Measurements from ENCODE around the gene CHL1. TPM values are rescaled to one million over a fixed set of nuclear protein-coding genes. Genes with fewer than 3 reads are reported as not detected.
A peak's percentile ranks its signal among the peaks of the same experiment; 100 is the strongest.
"Not testable (repeated sequence)": the region's sequence is repeated elsewhere in the genome, so short reads cannot be mapped to it uniquely, and the experiment has no call there.

The CHL1 gene
- polyA plus RNA-seq, 3 donors from 2014 or later: not detected

DNA sequence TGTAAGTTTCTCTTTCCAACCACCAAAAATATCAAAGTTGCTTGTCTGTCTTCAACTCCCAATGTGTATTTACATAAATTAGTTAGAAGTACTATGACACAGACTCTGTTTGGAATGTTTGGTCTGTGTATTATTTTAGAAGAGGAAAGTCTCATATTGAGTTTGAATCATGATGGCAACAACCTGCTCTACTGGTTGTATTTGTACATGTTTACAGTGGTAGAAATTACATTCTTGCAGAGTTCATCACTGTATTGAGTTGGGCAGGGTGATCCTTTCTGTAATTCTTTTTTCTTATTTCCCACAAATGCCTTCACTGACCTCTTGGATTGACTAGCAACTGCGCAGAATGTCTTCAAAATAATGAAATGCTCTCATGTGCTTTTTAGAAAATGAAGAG, 149.6 kb downstream of the CHL1 start:
- DNase-seq: no peak
- H3K36me3 Mint-ChIP-seq: no peaks in the 10 kb centered on the region
- H3K9me3 Mint-ChIP-seq: peaks cover 0 to 27% (median 3%) of the 10 kb centered on the region in 6 donors
- no peaks in the 10 kb centered on the region for H3K4me1 Mint-ChIP-seq
- H3K27ac Mint-ChIP-seq: no peak overlapping the region
- H3K27me3 Mint-ChIP-seq (ENCODE audit: low read depth in 3 of 3): peaks cover 0 to 2% (median 0%) of the 10 kb centered on the region in 3 donors
- H3K4me3 Mint-ChIP-seq: no peak overlapping the region

DNA sequence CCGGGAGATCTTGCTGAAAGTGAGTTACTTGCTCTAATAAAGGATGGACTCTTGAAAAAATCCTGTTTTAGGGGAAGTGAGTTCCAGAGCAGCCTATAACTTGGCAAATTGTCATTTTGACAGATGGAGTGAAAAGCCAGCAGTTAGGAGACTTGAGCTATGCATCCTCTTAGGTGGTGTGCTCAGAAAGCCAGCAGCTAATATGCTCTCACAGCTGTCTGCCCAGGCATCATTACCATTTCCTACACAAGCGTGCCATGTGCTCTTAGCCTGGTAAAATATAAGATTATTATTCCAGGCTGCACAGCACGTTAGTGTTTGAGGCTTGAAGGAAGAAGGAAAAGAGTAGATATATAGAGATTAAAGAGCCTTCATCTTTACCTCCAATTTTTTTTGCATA, 151.0 kb downstream of the CHL1 start:
- H3K4me1 Mint-ChIP-seq: no peaks in the 10 kb centered on the region
- DNase-seq: no peak
- H3K9me3 Mint-ChIP-seq: peaks cover 0 to 23% (median 2%) of the 10 kb centered on the region in 6 donors
- H3K27ac Mint-ChIP-seq: no peak overlapping the region
- peaks cover 0 to 2% (median 0%) of the 10 kb centered on the region in 3 donors for H3K27me3 Mint-ChIP-seq (ENCODE audit: low read depth in 3 of 3)
- H3K36me3 Mint-ChIP-seq: no peaks in the 10 kb centered on the region
- no peak overlapping the region for H3K4me3 Mint-ChIP-seq

DNA sequence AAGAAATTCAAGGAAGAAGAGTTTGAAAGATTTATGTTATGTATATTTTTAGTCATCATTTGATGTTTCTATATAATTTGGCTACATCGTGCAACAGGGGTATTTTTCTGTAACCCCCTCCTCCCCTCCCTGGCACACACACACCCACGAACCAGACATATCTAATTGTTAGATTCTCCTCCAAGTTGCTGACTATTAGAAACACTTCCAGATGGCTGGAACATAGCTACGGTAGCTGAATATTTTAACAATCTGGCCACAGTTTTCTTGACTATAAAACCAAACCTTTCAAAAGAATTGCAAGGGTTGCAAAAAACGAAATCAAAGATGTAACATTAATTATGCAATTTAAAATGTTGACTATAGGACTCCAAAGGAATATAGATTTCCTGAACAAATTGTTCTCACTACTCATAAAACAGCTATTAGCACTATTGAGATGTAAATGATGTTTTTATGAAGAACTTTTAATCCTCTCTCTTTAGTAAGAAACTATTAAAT, 154.4 kb downstream of the CHL1 start:
- Mint-ChIP-seq H3K4me1 (no peaks in the 10 kb centered on the region), H3K9me3 (peaks cover 1 to 23% (median 2%) of the 10 kb centered on the region in 6 donors), H3K27me3 (ENCODE audit: low read depth in 3 of 3) (peaks cover 2% of the 10 kb centered on the region in 3 donors), H3K4me3 (no peak overlapping the region), H3K36me3 (no peaks in the 10 kb centered on the region), H3K27ac (no peak overlapping the region)
- DNase-seq: no peak

DNA sequence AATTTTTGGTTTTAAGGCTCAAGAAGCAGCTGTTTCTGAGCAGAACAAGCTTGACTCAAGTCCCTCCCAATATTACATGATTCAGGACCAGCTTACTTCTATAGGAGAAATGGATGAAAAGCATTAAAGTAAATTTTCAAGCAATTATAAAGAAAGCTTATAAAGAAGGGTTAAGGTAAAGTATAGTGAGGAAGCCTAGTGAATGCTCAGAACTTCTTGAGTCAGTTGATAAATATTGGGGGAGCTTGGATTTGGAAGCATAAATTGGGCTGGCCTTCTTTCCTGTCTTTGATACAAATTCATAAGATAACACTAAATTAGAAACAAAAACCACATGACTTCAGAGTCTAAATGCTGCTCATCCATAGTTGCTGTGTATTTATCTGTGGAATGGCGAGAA, 156.0 kb downstream of the CHL1 start:
- Mint-ChIP-seq H3K4me3 (no peak overlapping the region), H3K36me3 (peaks cover 0 to 4% (median 0%) of the 10 kb centered on the region in 3 donors), H3K27me3 (ENCODE audit: low read depth in 3 of 3) (peaks cover 0 to 2% (median 2%) of the 10 kb centered on the region in 3 donors), H3K9me3 (peaks cover 2 to 27% (median 4%) of the 10 kb centered on the region in 6 donors), H3K27ac (no peak overlapping the region), H3K4me1 (no peaks in the 10 kb centered on the region)
- DNase-seq: no peak

DNA sequence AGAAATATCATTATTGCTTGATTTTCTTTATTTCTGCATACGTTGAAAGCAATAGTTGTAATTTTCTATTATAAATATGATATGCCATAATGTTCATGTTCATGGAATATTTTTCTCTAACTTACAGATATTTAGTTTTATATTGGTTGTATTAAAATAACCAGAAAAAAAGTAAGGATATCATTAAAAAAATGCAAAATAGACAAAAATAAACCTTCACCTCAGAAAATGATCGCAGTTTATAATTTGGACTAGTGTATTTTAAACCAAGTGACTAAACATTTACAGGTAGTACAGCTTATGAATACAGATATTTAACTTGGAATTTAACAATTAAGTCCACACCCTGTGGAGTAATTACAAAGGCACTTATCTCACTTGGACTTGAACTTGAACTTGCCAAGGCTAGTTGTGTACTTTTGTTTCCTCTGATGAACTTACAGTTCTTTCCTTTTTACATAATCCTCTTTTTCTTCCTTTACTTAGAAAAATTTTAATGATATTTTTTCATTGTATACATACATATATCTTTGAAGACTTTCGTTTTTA, 156.7 kb downstream of the CHL1 start:
- Mint-ChIP-seq H3K4me3 (no peak overlapping the region), H3K27me3 (ENCODE audit: low read depth in 3 of 3) (peaks cover 0 to 2% (median 2%) of the 10 kb centered on the region in 3 donors), H3K4me1 (no peaks in the 10 kb centered on the region), H3K9me3 (peaks cover 2 to 20% (median 4%) of the 10 kb centered on the region in 6 donors), H3K36me3 (peaks cover 0 to 4% (median 0%) of the 10 kb centered on the region in 3 donors), H3K27ac (no peak overlapping the region)
- no peak for DNase-seq

DNA sequence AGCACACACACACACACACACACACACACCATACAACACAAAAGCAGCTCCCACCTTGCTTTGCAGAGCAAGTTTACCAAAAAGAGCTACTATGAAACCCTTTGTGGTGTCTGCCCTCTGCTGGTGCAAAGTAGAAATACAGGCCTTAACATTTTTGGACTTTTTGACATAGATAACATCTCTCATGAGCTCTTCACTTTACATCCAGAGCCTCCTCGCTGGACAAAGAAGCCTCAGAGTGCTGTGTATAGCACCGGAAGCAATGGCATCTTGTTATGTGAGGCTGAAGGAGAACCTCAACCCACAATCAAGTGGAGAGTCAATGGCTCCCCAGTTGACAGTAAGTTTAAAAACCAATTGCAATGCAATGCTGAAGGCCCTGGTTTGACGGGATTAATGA, 157.9 kb downstream of the CHL1 start:
- no peak overlapping the region for H3K27ac Mint-ChIP-seq
- peaks cover 0 to 4% (median 0%) of the 10 kb centered on the region in 3 donors for H3K36me3 Mint-ChIP-seq
- no peak overlapping the region for H3K4me3 Mint-ChIP-seq
- no peaks in the 10 kb centered on the region for H3K4me1 Mint-ChIP-seq
- peak in 1 of 3 donors; percentile 1 for DNase-seq
- H3K27me3 Mint-ChIP-seq (ENCODE audit: low read depth in 3 of 3): peaks cover 0 to 2% (median 2%) of the 10 kb centered on the region in 3 donors
- peaks cover 2 to 15% (median 4%) of the 10 kb centered on the region in 6 donors for H3K9me3 Mint-ChIP-seq

DNA sequence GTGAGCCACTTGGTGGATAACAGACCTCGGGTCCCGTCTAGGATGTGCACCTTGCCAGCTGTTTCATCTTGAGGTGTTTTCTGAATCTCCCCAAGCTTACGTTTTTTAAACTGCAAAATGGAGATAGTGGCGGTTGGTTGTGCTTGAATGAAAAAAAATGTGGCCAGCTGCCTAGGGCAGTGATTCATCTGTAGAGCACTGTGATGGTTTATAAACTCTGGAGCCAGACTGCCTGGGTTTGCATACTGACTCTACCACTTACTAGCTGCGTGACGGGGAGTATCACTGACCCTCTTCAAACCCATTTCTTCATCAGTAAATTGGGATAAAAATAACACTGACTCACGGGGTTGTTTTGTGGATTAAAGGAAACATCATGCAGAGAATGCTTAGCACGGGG, 159.1 kb downstream of the CHL1 start:
- H3K27me3 Mint-ChIP-seq (ENCODE audit: low read depth in 3 of 3): peaks cover 0 to 2% (median 2%) of the 10 kb centered on the region in 3 donors
- DNase-seq: no peak
- H3K9me3 Mint-ChIP-seq: peaks cover 2 to 17% (median 7%) of the 10 kb centered on the region in 6 donors
- no peak overlapping the region for H3K4me3 Mint-ChIP-seq
- no peaks in the 10 kb centered on the region for H3K4me1 Mint-ChIP-seq
- peaks cover 0 to 4% (median 0%) of the 10 kb centered on the region in 3 donors for H3K36me3 Mint-ChIP-seq
- no peak overlapping the region for H3K27ac Mint-ChIP-seq

DNA sequence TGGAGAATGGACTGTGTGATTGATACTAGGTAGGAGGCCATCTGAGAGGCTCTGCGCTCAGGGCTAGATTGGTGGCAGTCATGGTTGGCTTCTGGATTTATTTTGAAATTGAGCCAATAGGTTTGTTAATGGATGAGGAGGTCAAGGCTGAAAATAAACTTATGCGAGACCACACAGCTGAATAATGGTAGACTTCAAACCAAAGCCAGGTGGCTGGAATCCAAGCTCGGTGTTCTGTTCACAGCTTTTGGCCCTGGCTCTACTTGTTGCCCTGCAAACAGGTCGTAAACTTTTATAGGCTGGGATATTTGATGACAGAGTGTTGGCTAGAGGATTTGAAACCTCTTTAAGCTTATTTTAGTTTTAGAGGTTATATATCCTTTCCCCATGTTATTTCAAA, 160.4 kb downstream of the CHL1 start:
- peaks cover 0 to 4% (median 0%) of the 10 kb centered on the region in 3 donors for H3K36me3 Mint-ChIP-seq
- DNase-seq: no peak
- peaks cover 0 to 16% (median 9%) of the 10 kb centered on the region in 6 donors for H3K9me3 Mint-ChIP-seq
- no peak overlapping the region for H3K4me3 Mint-ChIP-seq
- H3K27ac Mint-ChIP-seq: no peak overlapping the region
- H3K27me3 Mint-ChIP-seq (ENCODE audit: low read depth in 3 of 3): peaks cover 0 to 2% (median 2%) of the 10 kb centered on the region in 3 donors
- no peaks in the 10 kb centered on the region for H3K4me1 Mint-ChIP-seq

DNA sequence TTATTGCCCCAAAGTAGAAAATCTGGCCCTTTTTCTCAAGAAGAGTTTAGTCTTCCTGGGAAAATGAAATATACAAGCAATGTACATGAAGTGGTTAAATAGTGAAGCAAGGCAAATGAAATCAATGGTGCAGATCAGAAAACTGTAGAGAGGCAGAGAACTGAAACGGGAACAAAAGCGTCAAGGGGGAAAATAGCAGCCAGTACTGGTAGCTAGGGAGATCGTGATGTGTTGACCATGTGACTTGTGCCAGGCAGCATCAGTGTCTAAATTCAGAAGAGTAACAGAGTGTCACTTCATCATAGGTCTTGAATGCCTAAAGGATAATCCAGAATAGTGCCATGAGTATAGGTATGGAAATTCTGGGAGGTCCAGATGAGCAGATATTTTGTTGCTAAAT, 163.1 kb downstream of the CHL1 start:
- DNase-seq: no peak
- H3K9me3 Mint-ChIP-seq: peaks cover 5 to 20% (median 12%) of the 10 kb centered on the region in 6 donors
- no peak overlapping the region for H3K27ac Mint-ChIP-seq
- H3K27me3 Mint-ChIP-seq (ENCODE audit: low read depth in 3 of 3): peaks cover 0 to 2% (median 0%) of the 10 kb centered on the region in 3 donors
- H3K36me3 Mint-ChIP-seq: peaks cover 0 to 4% (median 0%) of the 10 kb centered on the region in 3 donors
- no peak overlapping the region for H3K4me3 Mint-ChIP-seq
- no peaks in the 10 kb centered on the region for H3K4me1 Mint-ChIP-seq

DNA sequence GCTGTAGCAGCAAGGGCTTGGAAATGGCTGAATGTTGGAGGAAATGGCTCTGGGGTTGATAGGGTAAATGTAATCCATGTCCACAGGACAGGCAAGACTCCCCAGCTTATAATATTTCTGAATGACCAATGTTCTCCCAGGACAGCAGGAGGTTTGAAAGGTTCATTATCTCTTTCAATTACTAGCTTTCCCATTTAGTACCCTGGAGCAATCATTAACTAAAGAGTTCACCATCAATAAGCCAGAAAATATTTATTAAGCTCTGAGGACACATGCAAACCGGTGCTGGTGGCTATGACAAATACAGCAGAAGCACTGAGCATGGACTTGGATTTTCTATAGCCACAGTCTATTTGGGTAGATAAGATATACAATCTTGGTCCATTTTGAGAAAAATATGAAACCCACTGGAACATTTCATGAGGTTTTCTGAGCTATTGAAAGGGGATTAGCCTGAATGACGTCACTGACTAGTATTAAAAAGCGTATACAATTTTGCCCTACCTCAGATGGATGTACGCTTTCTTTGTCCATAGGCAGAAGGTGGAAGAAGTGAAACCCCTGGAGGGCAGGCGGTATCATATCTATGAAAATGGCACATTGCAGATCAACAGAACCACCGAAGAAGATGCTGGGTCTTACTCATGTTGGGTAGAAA, 166.2 kb downstream of the CHL1 start:
- H3K4me3 Mint-ChIP-seq: no peak overlapping the region
- H3K27ac Mint-ChIP-seq: no peak overlapping the region
- no peak for DNase-seq
- H3K36me3 Mint-ChIP-seq: peaks cover 0 to 3% (median 0%) of the 10 kb centered on the region in 3 donors
- H3K4me1 Mint-ChIP-seq: no peaks in the 10 kb centered on the region
- peaks cover 6 to 31% (median 14%) of the 10 kb centered on the region in 6 donors for H3K9me3 Mint-ChIP-seq
- peaks cover 0 to 2% (median 0%) of the 10 kb centered on the region in 3 donors for H3K27me3 Mint-ChIP-seq (ENCODE audit: low read depth in 3 of 3)

DNA sequence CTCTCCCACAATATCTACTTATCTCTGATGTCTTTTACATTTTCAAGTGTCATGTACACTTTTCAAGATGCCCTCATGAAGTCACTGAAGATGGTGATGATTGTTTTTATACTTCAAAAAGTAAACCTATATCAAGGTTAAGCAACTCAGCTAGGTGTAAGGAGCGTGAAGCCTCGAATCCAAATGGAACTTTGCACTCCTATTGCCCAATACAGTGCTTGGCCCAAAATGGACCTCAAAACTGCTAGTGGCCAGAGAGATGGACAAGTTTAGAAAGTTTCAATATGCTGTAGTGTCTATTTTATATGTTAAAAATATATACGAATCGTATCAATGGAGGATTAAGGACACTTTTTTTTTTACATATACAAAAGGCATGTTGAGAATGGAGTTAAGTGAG, 167.7 kb downstream of the CHL1 start:
- Mint-ChIP-seq H3K4me3 (no peak overlapping the region), H3K4me1 (no peaks in the 10 kb centered on the region), H3K27ac (no peak overlapping the region), H3K9me3 (peaks cover 11 to 36% (median 16%) of the 10 kb centered on the region in 6 donors), H3K36me3 (peaks cover 0 to 3% (median 0%) of the 10 kb centered on the region in 3 donors), H3K27me3 (ENCODE audit: low read depth in 3 of 3) (peaks cover 0 to 2% (median 1%) of the 10 kb centered on the region in 3 donors)
- DNase-seq: no peak

DNA sequence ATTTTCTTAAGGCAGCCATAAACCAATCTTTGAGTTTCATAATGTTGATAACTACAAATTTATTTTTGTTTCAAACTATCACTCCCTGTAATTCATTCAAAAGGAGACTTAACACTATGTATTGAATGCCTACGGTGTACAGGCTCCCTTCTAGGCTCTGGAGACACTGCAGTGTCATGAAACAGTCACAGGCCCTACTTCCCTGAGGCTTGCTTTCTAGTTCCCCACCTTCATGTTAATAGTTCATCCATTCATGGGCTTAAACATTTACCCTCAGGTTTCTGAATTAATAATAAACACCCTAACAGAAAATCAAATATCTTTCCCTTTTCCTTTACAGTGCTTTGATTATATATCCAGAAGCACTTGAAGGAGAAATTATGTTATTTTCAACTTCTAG, 168.7 kb downstream of the CHL1 start:
- no peaks in the 10 kb centered on the region for H3K4me1 Mint-ChIP-seq
- peaks cover 0 to 2% (median 1%) of the 10 kb centered on the region in 3 donors for H3K27me3 Mint-ChIP-seq (ENCODE audit: low read depth in 3 of 3)
- no peak overlapping the region for H3K4me3 Mint-ChIP-seq
- no peak for DNase-seq
- peaks cover 12 to 30% (median 20%) of the 10 kb centered on the region in 6 donors for H3K9me3 Mint-ChIP-seq
- peaks cover 0 to 3% (median 0%) of the 10 kb centered on the region in 3 donors for H3K36me3 Mint-ChIP-seq
- H3K27ac Mint-ChIP-seq: no peak overlapping the region

DNA sequence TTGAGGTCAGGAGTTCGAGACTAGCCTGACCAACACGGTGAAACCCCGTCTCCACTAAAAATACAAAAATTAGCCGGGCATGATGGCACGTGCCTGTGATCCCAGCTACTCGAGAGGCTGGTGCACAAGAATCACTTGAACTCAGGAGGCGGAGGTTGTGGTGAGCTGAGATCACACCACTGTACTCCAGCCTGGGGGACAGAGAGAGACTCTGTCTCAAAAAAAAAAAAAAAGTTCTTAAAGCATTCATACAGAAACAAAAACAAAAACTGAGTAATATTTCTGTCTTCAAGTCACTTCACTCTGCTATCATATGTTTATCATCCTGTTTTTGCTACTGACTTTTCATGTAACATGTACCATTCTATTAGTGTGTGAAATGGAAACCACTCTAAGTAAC, 169.7 kb downstream of the CHL1 start:
- H3K27ac Mint-ChIP-seq; DNase-seq; H3K4me1 Mint-ChIP-seq; H3K4me3 Mint-ChIP-seq; H3K36me3 Mint-ChIP-seq; H3K27me3 Mint-ChIP-seq (ENCODE audit: low read depth in 3 of 3): not testable (repeated sequence)
- H3K9me3 Mint-ChIP-seq: peaks cover 13 to 36% (median 25%) of the 10 kb centered on the region in 6 donors

DNA sequence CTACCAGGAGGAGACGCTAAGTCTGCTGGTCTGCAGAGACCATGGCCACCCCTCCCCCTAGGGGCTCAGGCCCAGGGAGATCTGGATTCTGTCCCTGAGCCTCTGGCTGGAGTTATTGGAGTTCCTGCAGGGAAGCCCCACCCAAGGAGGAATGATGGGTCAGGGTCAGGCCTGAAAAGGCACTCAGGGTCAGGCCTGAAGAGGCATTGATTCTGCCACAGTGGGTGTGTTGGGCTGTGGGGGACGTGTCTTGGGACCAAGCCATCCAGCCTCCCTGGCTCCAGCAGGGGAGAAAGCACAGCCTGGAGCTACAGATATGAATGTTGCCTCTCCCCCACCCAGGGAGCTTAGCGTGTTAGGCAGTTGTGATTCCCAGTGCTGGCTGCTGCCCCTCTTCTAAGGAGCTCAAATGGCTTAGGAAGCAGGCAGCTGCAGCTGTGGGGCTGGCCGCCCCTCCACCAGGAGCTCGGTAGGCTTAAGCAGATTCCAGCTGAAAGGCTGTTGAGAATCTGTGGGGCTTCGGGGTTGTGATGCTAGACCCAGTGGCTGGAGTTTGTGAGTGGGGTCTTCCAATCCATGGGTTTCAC, 176.7 kb downstream of the CHL1 start:
- Mint-ChIP-seq H3K27ac (no peak overlapping the region), H3K27me3 (ENCODE audit: low read depth in 3 of 3) (peaks cover 2 to 9% (median 5%) of the 10 kb centered on the region in 3 donors), H3K4me3 (no peak overlapping the region), H3K36me3 (no peaks in the 10 kb centered on the region), H3K4me1 (no peaks in the 10 kb centered on the region), H3K9me3 (peaks cover 14 to 34% (median 18%) of the 10 kb centered on the region in 6 donors)
- no peak for DNase-seq

Data from immature natural killer cell (primary cell).